CD14-positive monocyte (primary cell): ENCODE results near the gene NCR2. TPM values are rescaled to one million over a fixed set of nuclear protein-coding genes. Genes with fewer than 3 reads are reported as not detected.

ENCODE experiments used
- DNase-seq, 3 donors: peaks; one replicate each; pipeline ENCODE4 v3.0.0-alpha.2; 2011 to 2022
- H2AFZ ChIP-seq: 2 replicates; pipeline ENCODE4 v1.6.0; 2012; ENCODE audit warnings: mild to moderate bottlenecking, low read depth, low read length, inconsistent platforms; ENCODE audit not compliant: insufficient read depth, poor library complexity, severe bottlenecking
- H3K27ac ChIP-seq, 2 donors: 1 replicate in 1 of 2; 2 replicates in 1 of 2; pipeline ENCODE4 v1.5.1; 2012 to 2013; ENCODE audit warnings: low read length in 2 of 2, control low read depth in 1 of 2, inconsistent platforms in 1 of 2, low read depth in 1 of 2, mild to moderate bottlenecking in 1 of 2
- H3K27me3 ChIP-seq, 2 donors: one replicate each; pipeline versions ENCODE4 v1.6.0 to v1.6.1; 2011 to 2013; ENCODE audit warnings: low read length in 2 of 2; ENCODE audit not compliant: control insufficient read depth in 2 of 2, insufficient read depth in 2 of 2
- H3K36me3 ChIP-seq, 2 donors: replicated peaks in 1 of 2; 1 replicate in 1 of 2; 2 replicates in 1 of 2; pipeline versions ENCODE4 v1.5.1 to v1.6.1; 2012 to 2013; ENCODE audit warnings: low read length in 2 of 2, control low read depth in 1 of 2, inconsistent platforms in 1 of 2, mild to moderate bottlenecking in 1 of 2; ENCODE audit not compliant: insufficient read depth in 2 of 2, control insufficient read depth in 1 of 2
- H3K4me1 ChIP-seq, 2 donors: 1 replicate in 1 of 2; 2 replicates in 1 of 2; pipeline versions ENCODE4 v1.5.1 to v1.6.1; 2012 to 2013; ENCODE audit warnings: low read length in 2 of 2, control low read depth in 1 of 2, inconsistent platforms in 1 of 2, mild to moderate bottlenecking in 1 of 2, moderate library complexity in 1 of 2; ENCODE audit not compliant: insufficient read depth in 2 of 2, control insufficient read depth in 1 of 2
- H3K4me2 ChIP-seq: replicated peaks from 2 replicates; pipeline ENCODE3; 2012; ENCODE audit warnings: low read length, moderate library complexity, mild to moderate bottlenecking; ENCODE audit not compliant: poor library complexity, severe bottlenecking; ENCODE audit errors: extremely low read depth
- H3K4me3 ChIP-seq, 3 experiments: fragments of 200-600 bp in 1 of 3; sonication (generic) in 1 of 3; replicated peaks in 1 of 3; 1 replicate in 2 of 3; 2 replicates in 1 of 3; pipeline ENCODE4 v1.5.1; 2011 to 2013; ENCODE audit warnings: low read length in 3 of 3, mild to moderate bottlenecking in 3 of 3, control low read depth in 2 of 3, low read depth in 2 of 3, inconsistent platforms in 1 of 3, moderate library complexity in 1 of 3
- H3K79me2 ChIP-seq: 2 replicates; pipeline ENCODE4 v1.6.0; 2012; ENCODE audit warnings: mild to moderate bottlenecking, control low read depth, inconsistent platforms, low read length, moderate library complexity; ENCODE audit not compliant: insufficient read depth
- H3K9ac ChIP-seq: 2 replicates; pipeline ENCODE4 v1.6.0; 2017; ENCODE audit warnings: low read length, mild to moderate bottlenecking; ENCODE audit not compliant: insufficient read depth, poor library complexity, severe bottlenecking
- H3K9me3 ChIP-seq, 2 donors: replicated peaks in 1 of 2; 1 replicate in 1 of 2; 2 replicates in 1 of 2; pipeline versions ENCODE4 v1.5.1 to v1.6.1; 2012 to 2013; ENCODE audit warnings: low read length in 2 of 2, control low read depth in 1 of 2; ENCODE audit not compliant: control insufficient read depth in 1 of 2, insufficient read depth in 1 of 2
- H4K20me1 ChIP-seq: 2 replicates; pipeline ENCODE4 v1.6.0; 2012; ENCODE audit warnings: mild to moderate bottlenecking, low read length, control low read depth, moderate library complexity; ENCODE audit not compliant: insufficient read depth
- H3K27ac Mint-ChIP-seq, 7 donors: one replicate each; pipeline ENCODE4 v1.8.0; 2020; ENCODE audit warnings: mild to moderate bottlenecking in 7 of 7, mixed read lengths in 7 of 7, moderate library complexity in 6 of 7, inconsistent platforms in 2 of 7
- H3K27me3 Mint-ChIP-seq, 3 donors: one replicate each; pipeline ENCODE4 v1.8.0; 2021 to 2022; ENCODE audit warnings: low read depth in 3 of 3, mild to moderate bottlenecking in 3 of 3, mixed read lengths in 3 of 3, moderate library complexity in 3 of 3, inconsistent platforms in 1 of 3
- H3K36me3 Mint-ChIP-seq, 2 donors: one replicate each; pipeline ENCODE4 v1.8.0; 2020; ENCODE audit warnings: mixed read lengths in 2 of 2, inconsistent platforms in 1 of 2, mild to moderate bottlenecking in 1 of 2
- H3K4me1 Mint-ChIP-seq: one replicate; pipeline ENCODE4 v1.8.0; 2020; ENCODE audit warnings: mild to moderate bottlenecking, mixed read lengths
- H3K4me3 Mint-ChIP-seq, 2 donors: one replicate each; pipeline ENCODE4 v1.8.0; 2020; ENCODE audit warnings: mild to moderate bottlenecking in 2 of 2, mixed read lengths in 2 of 2, moderate library complexity in 1 of 2
- H3K9me3 Mint-ChIP-seq, 7 donors: one replicate each; pipeline ENCODE4 v1.8.0; 2020 to 2022; ENCODE audit warnings: mixed read lengths in 7 of 7, mild to moderate bottlenecking in 6 of 7, moderate library complexity in 6 of 7, inconsistent platforms in 2 of 7
- CTCF ChIP-seq: fragments of 200-600 bp; IDR thresholded peaks from one replicate; pipeline ENCODE4 v1.8.0; 2022; ENCODE audit warnings: antibody characterized with exemption, mild to moderate bottlenecking
- WGBS: methylation state at CpG from one replicate; pipeline ENCODE4 v1.1.5; 2013; ENCODE audit warnings: missing lambda C conversion rate; ENCODE audit not compliant: insufficient coverage; 5-methylcytosine and 5-hydroxymethylcytosine counted together
- intact Hi-C, 2 donors: fragments of 100-400 bp; cut with micrococcal nuclease; formaldehyde crosslinking; loops; one replicate each; pipeline versions ENCODE4 v1.15.0 to v1.15.1; 2023
- polyA plus RNA-seq, 3 donors: library from polyadenylated mRNA; depleted of rRNA in 1 of 3; unstranded in 2 of 3; stranded (reverse) in 1 of 3; fragments of 300-500 nt in 2 of 3; fragments of >200 nt in 1 of 3; fragmentation: Illumina TruSeq in 2 of 3; gene quantifications; 1 replicate in 2 of 3; 2 replicates in 1 of 3; pipeline ENCODE4 v1.2.3, GENCODE V29; 2012 to 2021

NCR2 gene
- polyA plus RNA-seq, 3 donors, result not detected

- no peaks in the 10 kb centered on the region for H3K79me2 ChIP-seq
- no peak overlapping the region for H3K4me3 ChIP-seq
- H3K27me3 Mint-ChIP-seq, result peaks cover 12 to 33% (median 16%) of the 10 kb centered on the region in 3 donors
- H3K27ac Mint-ChIP-seq, result no peak overlapping the region
- DNase-seq, result no peak
- H3K36me3 Mint-ChIP-seq, result no peaks in the 10 kb centered on the region
- peaks cover 8 to 34% (median 16%) of the 10 kb centered on the region in 7 donors for H3K9me3 Mint-ChIP-seq
- no peaks in the 10 kb centered on the region for H3K4me1 Mint-ChIP-seq
- no peak overlapping the region for H3K4me2 ChIP-seq
- no peak overlapping the region for H2AFZ ChIP-seq
- H3K36me3 ChIP-seq, result no peaks in the 10 kb centered on the region
- H4K20me1 ChIP-seq, result no peaks in the 10 kb centered on the region
- intact Hi-C loops, result no loop called here
- no peak overlapping the region for H3K4me3 Mint-ChIP-seq
- no peaks in the 10 kb centered on the region for H3K4me1 ChIP-seq
- no peak for TF ChIP-seq CTCF
- WGBS, result 15% methylated on average over 4 of the region's 4 CpGs
- no peak overlapping the region for H3K27ac ChIP-seq
- peaks cover 6 to 14% of the 10 kb centered on the region in 2 donors for H3K9me3 ChIP-seq
- no peak overlapping the region for H3K9ac ChIP-seq
- peaks cover 20 to 26% of the 10 kb centered on the region in 2 donors for H3K27me3 ChIP-seq
These were observed 56.8 kb downstream of the NCR2 start for GRCh38 chr6:41392246-41392645.

GRCh38 chr6:41396335-41396734, 60.9 kb downstream of the NCR2 start:
- H3K4me3 ChIP-seq, result no peak overlapping the region

More at GRCh38 chr6:41396335-41396734, 60.9 kb downstream of the NCR2 start:
- DNase-seq, result no peak
- H3K27me3 ChIP-seq, result peaks cover 9 to 15% of the 10 kb centered on the region in 2 donors
- no peaks in the 10 kb centered on the region for H3K4me1 ChIP-seq
- no peaks in the 10 kb centered on the region for H4K20me1 ChIP-seq
- intact Hi-C loops, result no loop called here
- no peak overlapping the region for H3K9ac ChIP-seq
- TF ChIP-seq CTCF, result no peak
- Mint-ChIP-seq H3K27ac (no peak overlapping the region), H3K36me3 (no peaks in the 10 kb centered on the region), H3K4me1 (no peaks in the 10 kb centered on the region), H3K4me3 (no peak overlapping the region), H3K27me3 (peaks cover 10 to 32% (median 28%) of the 10 kb centered on the region in 3 donors), H3K9me3 (peaks cover 3 to 28% (median 16%) of the 10 kb centered on the region in 7 donors)
- no peak overlapping the region for H3K4me2 ChIP-seq
- WGBS, result no CpG with 5 or more reads among the region's 5 CpGs
- H3K27ac ChIP-seq, result no peak overlapping the region
- no peak overlapping the region for H2AFZ ChIP-seq
- H3K9me3 ChIP-seq, result peaks cover 3 to 18% of the 10 kb centered on the region in 2 donors
- no peaks in the 10 kb centered on the region for H3K36me3 ChIP-seq
- no peaks in the 10 kb centered on the region for H3K79me2 ChIP-seq
